PFSK-1 (cell line): ENCODE results near the gene NDUFC2.

Experiments
- FOXP2 ChIP-seq: optimal IDR thresholded peaks from 2 replicates; pipeline ENCODE3; 2011; ENCODE audit warnings: borderline replicate concordance, control low read depth, inconsistent platforms; ENCODE audit not compliant: insufficient read depth; ENCODE audit errors: extremely low read length, extremely low read depth
- POLR2AphosphoS5 ChIP-seq: IDR thresholded peaks from 2 replicates; pipeline ENCODE4 v1.6.1; 2012; ENCODE audit warnings: low read depth, mild to moderate bottlenecking, control low read depth, low read length, moderate library complexity
- REST ChIP-seq, 2 experiments: IDR thresholded peaks; 2 replicates each; pipeline versions ENCODE4 v1.6.1 to v1.8.0; 2011 to 2012; ENCODE audit warnings: low read depth in 2 of 2, low read length in 2 of 2, control low read depth in 1 of 2, inconsistent platforms in 1 of 2, mild to moderate bottlenecking in 1 of 2, moderate library complexity in 1 of 2; ENCODE audit not compliant: insufficient read depth in 1 of 2
- SIN3A ChIP-seq: IDR thresholded peaks from 2 replicates; pipeline ENCODE4 v1.6.1; 2012; ENCODE audit warnings: mild to moderate bottlenecking, low read length, moderate library complexity, borderline replicate concordance; ENCODE audit not compliant: insufficient read depth
- TAF1 ChIP-seq: IDR thresholded peaks from 2 replicates; pipeline ENCODE4 v1.6.1; 2012; ENCODE audit warnings: low read length, control low read depth, borderline replicate concordance; ENCODE audit not compliant: insufficient read depth

NDUFC2 gene

GRCh38 chr11:78038697-78039313 lies 40.9 kb downstream of the NDUFC2 start:
- TF ChIP-seq SIN3A: no peak
- TF ChIP-seq TAF1: no peak
- no peak for TF ChIP-seq POLR2AphosphoS5
- TF ChIP-seq FOXP2: no peak
- TF ChIP-seq REST (IDR thresholded peaks at IDR 0.05; ENCODE audit: insufficient read depth in 1 of 2, low read depth in 2 of 2, low read length in 2 of 2): no peak

GRCh38 chr11:78037825-78038620 lies 41.6 kb downstream of the NDUFC2 start:
- TF ChIP-seq REST (IDR thresholded peaks at IDR 0.05; ENCODE audit: insufficient read depth in 1 of 2, low read depth in 2 of 2, low read length in 2 of 2): 0 out of 4 replicates have a peak, but pooled peaks of 1 of the 2 experiments have one; percentile 39
- TF ChIP-seq POLR2AphosphoS5: no peak

- TF ChIP-seq POLR2AphosphoS5 (no peak), TAF1 (no peak), SIN3A (no peak), FOXP2 (no peak), REST (IDR thresholded peaks at IDR 0.05; ENCODE audit: insufficient read depth in 1 of 2, low read depth in 2 of 2, low read length in 2 of 2) (no peak)
Observed at GRCh38 chr11:78037056-78037455, 42.6 kb downstream of the NDUFC2 start.

GRCh38 chr11:78036313-78036712 lies 43.3 kb downstream of the NDUFC2 start:
- TF ChIP-seq FOXP2 (no peak), REST (IDR thresholded peaks at IDR 0.05; ENCODE audit: insufficient read depth in 1 of 2, low read depth in 2 of 2, low read length in 2 of 2) (no peak), TAF1 (no peak), POLR2AphosphoS5 (no peak), SIN3A (no peak)
